HCT116 (cell line): Measurements from ENCODE around the gene NCKAP5. TPM values are rescaled to one million over a fixed set of nuclear protein-coding genes. Genes with fewer than 3 reads are reported as not detected.

Experiments
- ATAC-seq: fragments of 200-7000 bp; cut with Tn5 transposase; 2 replicates; pipeline ENCODE4 v1.9.1; 2020; ENCODE audit warnings: mild to moderate bottlenecking, moderate library complexity
- BruUV-seq: library from RNA; stranded (reverse); fragments of 400-500 nt; replicated peaks from 2 replicates; lab custom pipeline; 2021; lab: Mats Ljungman, UMichigan
- CTCF ChIA-PET: fragments of 300-600 bp; sonication (Branson Sonifier 250); formaldehyde crosslinking; loops from one replicate; lab custom pipeline; 2021; ENCODE audit warnings: antibody characterized with exemption; lab: Charles Lee
- POLR2A ChIA-PET: fragments of 300-600, 350-600 bp; sonication (Branson Sonifier 250); formaldehyde crosslinking; loops from one replicate; lab custom pipeline; 2021; ENCODE audit warnings: antibody characterized with exemption; lab: Charles Lee
- RAD21 ChIA-PET, 2 experiments: fragments of 300-600 bp; sonication (Branson Sonifier 250); formaldehyde crosslinking; loops; one replicate each; lab custom pipeline; 2023; ENCODE audit warnings: low total read pairs in 2 of 2; ENCODE audit not compliant: uncharacterized antibody in 2 of 2, unreplicated experiment in 2 of 2, low non-redundant PET in 1 of 2; lab: Charles Lee
- DNase-seq: peaks from one replicate; pipeline ENCODE4 v3.0.0-alpha.2; 2010; ENCODE audit warnings: low read depth, low spot score
- H2AFZ ChIP-seq: fragments of 200-600 bp; shearing (Covaris generic), sonication (generic); 2 replicates; pipeline ENCODE4 v1.6.1; 2017; ENCODE audit warnings: low read depth, mixed run types, mixed read lengths, antibody characterized with exemption, low read length; ENCODE audit not compliant: poor library complexity, severe bottlenecking
- H3K27ac ChIP-seq: 2 replicates; pipeline ENCODE4 v1.5.1; 2012; ENCODE audit warnings: low read depth, low read length
- H3K27me3 ChIP-seq: fragments of 200-600 bp; sonication (generic); 2 replicates; pipeline ENCODE4 v1.6.1; 2016; ENCODE audit warnings: mixed run types, low read length, mixed read lengths; ENCODE audit not compliant: insufficient read depth
- H3K36me3 ChIP-seq, 2 experiments: fragments of 200-500 bp in 1 of 2; fragments of 200-600 bp in 1 of 2; sonication (Bioruptor generic) in 1 of 2; sonication (generic) in 1 of 2; 2 replicates each; pipeline versions ENCODE4 v1.5.1 to v1.6.1; 2014 to 2016; ENCODE audit warnings: low read length in 2 of 2, inconsistent platforms in 1 of 2, mixed read lengths in 1 of 2, mixed run types in 1 of 2; ENCODE audit not compliant: insufficient read depth in 2 of 2, control insufficient read depth in 1 of 2
- H3K4me1 ChIP-seq, 2 experiments: fragments of 200-600 bp in 1 of 2; sonication (generic) in 1 of 2; 2 replicates each; pipeline versions ENCODE4 v1.5.1 to v1.6.1; 2012 to 2017; ENCODE audit warnings: low read length in 2 of 2, inconsistent platforms in 1 of 2, mild to moderate bottlenecking in 1 of 2, mixed read lengths in 1 of 2, mixed run types in 1 of 2, moderate library complexity in 1 of 2; ENCODE audit not compliant: insufficient read depth in 2 of 2, control insufficient read depth in 1 of 2
- H3K4me2 ChIP-seq: fragments of 200-600 bp; sonication (generic); 2 replicates; pipeline ENCODE4 v1.6.1; 2017; ENCODE audit warnings: mixed run types, low read length, mixed read lengths
- H3K4me3 ChIP-seq, 2 experiments: fragments of 200-600 bp in 1 of 2; sonication (generic) in 1 of 2; replicated peaks in 1 of 2; 2 replicates each; pipeline ENCODE4 v1.5.1; 2011 to 2016; ENCODE audit warnings: low read length in 2 of 2, control low read depth in 1 of 2, low read depth in 1 of 2, mild to moderate bottlenecking in 1 of 2, mixed read lengths in 1 of 2, mixed run types in 1 of 2
- H3K79me2 ChIP-seq: fragments of 200-600 bp; sonication (generic); 2 replicates; pipeline ENCODE4 v1.6.1; 2017; ENCODE audit warnings: mild to moderate bottlenecking, mixed run types, low read length, moderate library complexity, mixed read lengths; ENCODE audit not compliant: insufficient read depth
- H3K9ac ChIP-seq: fragments of 200-600 bp; sonication (generic); 2 replicates; pipeline ENCODE4 v1.6.1; 2016; ENCODE audit warnings: low read length, mixed read lengths
- H3K9me2 ChIP-seq: fragments of 200-600 bp; sonication (generic), shearing (Covaris generic); 2 replicates; pipeline ENCODE4 v1.6.1; 2017; ENCODE audit warnings: mixed run types, mild to moderate bottlenecking, moderate library complexity; ENCODE audit not compliant: insufficient read depth
- H3K9me3 ChIP-seq, 2 experiments: fragments of 200-500 bp in 1 of 2; fragments of 200-600 bp in 1 of 2; sonication (Bioruptor generic) in 1 of 2; sonication (generic) in 1 of 2; 2 replicates each; pipeline ENCODE4 v1.6.1; 2014 to 2017; ENCODE audit warnings: low read length in 2 of 2, mixed read lengths in 2 of 2, inconsistent platforms in 1 of 2, low read depth in 1 of 2, mild to moderate bottlenecking in 1 of 2, mixed run types in 1 of 2, moderate library complexity in 1 of 2; ENCODE audit not compliant: control insufficient read depth in 1 of 2, insufficient read depth in 1 of 2
- H4K20me1 ChIP-seq: fragments of 200-600 bp; sonication (generic), shearing (Covaris generic); 2 replicates; pipeline ENCODE4 v1.6.1; 2017; ENCODE audit warnings: mixed run types, mild to moderate bottlenecking, moderate library complexity; ENCODE audit not compliant: insufficient read depth
- CEBPB ChIP-seq: IDR thresholded peaks from 2 replicates; pipeline ENCODE4 v1.6.1; 2012; ENCODE audit warnings: low read depth
- EGR1 ChIP-seq: IDR thresholded peaks from 2 replicates; pipeline ENCODE4 v1.6.1; 2012; ENCODE audit warnings: low read depth
- EZH2phosphoT487 ChIP-seq: fragments of 200-600 bp; IDR thresholded peaks from 2 replicates; pipeline ENCODE4 v1.6.1; 2018; ENCODE audit warnings: antibody characterized with exemption, borderline replicate concordance
- POLR2A ChIP-seq: IDR thresholded peaks from 2 replicates; pipeline ENCODE4 v1.7.0; 2011; ENCODE audit warnings: borderline replicate concordance; ENCODE audit not compliant: insufficient read depth, insufficient read length; ENCODE audit errors: extremely low read depth
- SIN3A ChIP-seq: IDR thresholded peaks from 2 replicates; pipeline ENCODE4 v1.6.1; 2012; ENCODE audit warnings: low read depth
- SP1 ChIP-seq: IDR thresholded peaks from 2 replicates; pipeline ENCODE4 v1.6.1; 2012; ENCODE audit warnings: low read depth
- intact Hi-C: fragments of 100-400 bp; cut with micrococcal nuclease; formaldehyde crosslinking; loops from 2 replicates; pipeline ENCODE4 v1.10.0; 2022
- total RNA-seq: library from RNA; stranded (reverse); gene quantifications from one replicate; pipeline ENCODE4 v1.2.1, GENCODE V29; 2021; ENCODE audit not compliant: unreplicated experiment
- TF ChIP-seq, protein P1 (sequence below): IDR thresholded peaks from 2 replicates; pipeline ENCODE4 v1.6.1; 2012; ENCODE audit warnings: low read depth

Gene NCKAP5
- total RNA-seq, 1 experiment from 2014 or later, result 0.30 TPM

DNA sequence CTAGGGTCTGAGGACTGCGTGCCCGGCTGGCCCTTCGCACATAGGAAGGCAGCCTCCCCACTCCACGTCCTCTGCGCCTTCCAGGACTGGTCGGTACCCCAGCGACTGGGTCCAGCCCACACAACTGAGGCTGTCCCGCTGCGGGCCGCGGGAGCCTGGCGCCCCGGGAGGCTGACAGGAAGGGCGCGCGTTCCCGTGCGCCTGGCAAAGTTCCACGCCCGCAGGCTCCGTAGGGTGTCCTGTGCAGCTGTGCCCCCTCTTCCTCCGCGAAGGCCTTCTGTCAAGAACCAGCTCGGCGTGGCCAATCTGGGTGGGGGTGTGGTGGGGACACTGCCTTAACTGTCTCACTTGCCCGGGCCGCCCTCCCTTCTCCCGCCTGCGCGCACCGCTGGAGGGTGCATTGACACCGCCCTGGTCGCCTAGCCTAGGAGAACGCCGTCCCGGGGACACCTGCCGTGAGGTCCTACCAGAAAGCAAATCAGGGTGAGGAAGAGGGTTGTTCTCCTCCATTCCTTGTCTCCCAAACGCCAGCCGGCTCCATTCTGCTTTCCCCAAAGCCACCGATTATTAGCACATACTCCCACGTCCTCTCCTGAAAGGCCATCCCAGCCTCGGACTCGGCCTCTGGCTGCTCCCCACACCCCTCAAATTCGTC lies 897.6 kb downstream of the NCKAP5 start:
- RAD21 ChIA-PET, result no interaction called here
- BruUV-seq, result no TSS peak

More for the DNA sequence above, 897.6 kb downstream of the NCKAP5 start:
- H3K9ac ChIP-seq, result no peak overlapping the region
- H2AFZ ChIP-seq, result no peak overlapping the region
- peaks cover 10 to 18% of the 10 kb centered on the region in 2 experiments for H3K4me1 ChIP-seq
- H3K9me2 ChIP-seq, result no peaks in the 10 kb centered on the region
- ChIA-PET CTCF (no interaction called here), POLR2A (no interaction called here)
- no peaks in the 10 kb centered on the region for H3K9me3 ChIP-seq
- H3K79me2 ChIP-seq, result no peaks in the 10 kb centered on the region
- peaks cover 72% of the 10 kb centered on the region for H3K27me3 ChIP-seq
- TF ChIP-seq EGR1, result no peak
- TF ChIP-seq, protein P1, sequence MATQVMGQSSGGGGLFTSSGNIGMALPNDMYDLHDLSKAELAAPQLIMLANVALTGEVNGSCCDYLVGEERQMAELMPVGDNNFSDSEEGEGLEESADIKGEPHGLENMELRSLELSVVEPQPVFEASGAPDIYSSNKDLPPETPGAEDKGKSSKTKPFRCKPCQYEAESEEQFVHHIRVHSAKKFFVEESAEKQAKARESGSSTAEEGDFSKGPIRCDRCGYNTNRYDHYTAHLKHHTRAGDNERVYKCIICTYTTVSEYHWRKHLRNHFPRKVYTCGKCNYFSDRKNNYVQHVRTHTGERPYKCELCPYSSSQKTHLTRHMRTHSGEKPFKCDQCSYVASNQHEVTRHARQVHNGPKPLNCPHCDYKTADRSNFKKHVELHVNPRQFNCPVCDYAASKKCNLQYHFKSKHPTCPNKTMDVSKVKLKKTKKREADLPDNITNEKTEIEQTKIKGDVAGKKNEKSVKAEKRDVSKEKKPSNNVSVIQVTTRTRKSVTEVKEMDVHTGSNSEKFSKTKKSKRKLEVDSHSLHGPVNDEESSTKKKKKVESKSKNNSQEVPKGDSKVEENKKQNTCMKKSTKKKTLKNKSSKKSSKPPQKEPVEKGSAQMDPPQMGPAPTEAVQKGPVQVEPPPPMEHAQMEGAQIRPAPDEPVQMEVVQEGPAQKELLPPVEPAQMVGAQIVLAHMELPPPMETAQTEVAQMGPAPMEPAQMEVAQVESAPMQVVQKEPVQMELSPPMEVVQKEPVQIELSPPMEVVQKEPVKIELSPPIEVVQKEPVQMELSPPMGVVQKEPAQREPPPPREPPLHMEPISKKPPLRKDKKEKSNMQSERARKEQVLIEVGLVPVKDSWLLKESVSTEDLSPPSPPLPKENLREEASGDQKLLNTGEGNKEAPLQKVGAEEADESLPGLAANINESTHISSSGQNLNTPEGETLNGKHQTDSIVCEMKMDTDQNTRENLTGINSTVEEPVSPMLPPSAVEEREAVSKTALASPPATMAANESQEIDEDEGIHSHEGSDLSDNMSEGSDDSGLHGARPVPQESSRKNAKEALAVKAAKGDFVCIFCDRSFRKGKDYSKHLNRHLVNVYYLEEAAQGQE, result no peak
- no peak for TF ChIP-seq CEBPB
- TF ChIP-seq POLR2A, result no peak
- no peak for TF ChIP-seq EZH2phosphoT487
- TF ChIP-seq SP1, result no peak
- TF ChIP-seq SIN3A, result no peak
- peak; percentile 76 for ATAC-seq
- DNase-seq, result no peak
- H3K4me2 ChIP-seq, result peak overlapping the region; percentile 47
- intact Hi-C loops, result loop anchor here (10.0 kb wide), 2 partner anchors 504 to 1174 kb away; no protein-coding TSS in a partner anchor
- H3K36me3 ChIP-seq, result no peaks in the 10 kb centered on the region
- no peaks in the 10 kb centered on the region for H4K20me1 ChIP-seq
- no peak overlapping the region for H3K27ac ChIP-seq
- peak overlapping the region; percentile 6 to 17; a peak in 2 of 4 replicates for H3K4me3 ChIP-seq
